HG03159 (cell line): Measurements from ENCODE around the gene ABR.
"Not testable (repeated sequence)": the region's sequence is repeated elsewhere in the genome, so short reads cannot be mapped to it uniquely, and the experiment has no call there.

Source experiments
- ATAC-seq: cut with Tn5 transposase; IDR thresholded peaks from one replicate; pipeline ENCODE4 v1.9.1; 2021; ENCODE audit warnings: mild to moderate bottlenecking, moderate library complexity; ENCODE audit not compliant: unreplicated experiment

ABR gene

GRCh38 chr17:973053-973452, 206.7 kb downstream of the ABR start:
- no peak for ATAC-seq

- not testable (repeated sequence) for ATAC-seq
These were observed 207.9 kb downstream of the ABR start for GRCh38 chr17:971861-972260.

- no peak for ATAC-seq
These were observed 209.4 kb downstream of the ABR start for GRCh38 chr17:970364-970763.

GRCh38 chr17:969811-970355, 209.9 kb downstream of the ABR start:
- no peak for ATAC-seq

GRCh38 chr17:968812-969730, 210.7 kb downstream of the ABR start:
- no peak for ATAC-seq

GRCh38 chr17:967122-967521, 212.7 kb downstream of the ABR start:
- no peak for ATAC-seq

- ATAC-seq = no peak
These were observed 214.3 kb downstream of the ABR start for GRCh38 chr17:965311-965989.

- no peak for ATAC-seq
These were observed 214.9 kb downstream of the ABR start for GRCh38 chr17:964876-965275.

GRCh38 chr17:962670-963069, 217.1 kb downstream of the ABR start:
- no peak for ATAC-seq

GRCh38 chr17:962166-962565, 217.6 kb downstream of the ABR start:
- no peak for ATAC-seq

GRCh38 chr17:958712-959451, 220.9 kb downstream of the ABR start:
- ATAC-seq = no peak

GRCh38 chr17:957856-958421, 221.8 kb downstream of the ABR start:
- ATAC-seq = no peak

- no peak for ATAC-seq
These were observed 222.9 kb downstream of the ABR start for GRCh38 chr17:956905-957304.

- no peak for ATAC-seq
These were observed 225.2 kb downstream of the ABR start for GRCh38 chr17:954431-955164.

- ATAC-seq = no peak
These were observed 226.0 kb downstream of the ABR start for GRCh38 chr17:953767-954166.
